ENCODE results near the gene PRG2. TPM values are rescaled to one million over a fixed set of nuclear protein-coding genes. Genes with fewer than 3 reads are reported as not detected.

The PRG2 gene
- total RNA-seq, 2 experiments from 2014 or later, result 0.33 to 0.68 TPM

GRCh38 chr11:57391111-57391510 lies 661 bp upstream of the PRG2 start:
- H3K9me3 Mint-ChIP-seq, result no peaks in the 10 kb centered on the region
- H3K36me3 Mint-ChIP-seq (ENCODE audit: low read depth), result no peaks in the 10 kb centered on the region
- peaks cover 5% of the 10 kb centered on the region for H3K4me1 Mint-ChIP-seq
- no peak overlapping the region for H3K27ac Mint-ChIP-seq
- no peaks in the 10 kb centered on the region for H3K27me3 Mint-ChIP-seq
- ChIA-PET POLR2A (no interaction called here), CTCF (no interaction called here)
- H3K4me3 Mint-ChIP-seq, result no peak overlapping the region
- DNase-seq, result no peak

- Mint-ChIP-seq H3K4me3 (no peak overlapping the region), H3K9me3 (no peaks in the 10 kb centered on the region), H3K27me3 (peaks cover 3% of the 10 kb centered on the region), H3K36me3 (ENCODE audit: low read depth) (no peaks in the 10 kb centered on the region), H3K4me1 (peaks cover 5% of the 10 kb centered on the region), H3K27ac (no peak overlapping the region)
- no peak for DNase-seq
- CTCF ChIA-PET, result no interaction called here
- POLR2A ChIA-PET, result no interaction called here
Measured at GRCh38 chr11:57387289-57388030, 3.0 kb downstream of the PRG2 start.

DNA sequence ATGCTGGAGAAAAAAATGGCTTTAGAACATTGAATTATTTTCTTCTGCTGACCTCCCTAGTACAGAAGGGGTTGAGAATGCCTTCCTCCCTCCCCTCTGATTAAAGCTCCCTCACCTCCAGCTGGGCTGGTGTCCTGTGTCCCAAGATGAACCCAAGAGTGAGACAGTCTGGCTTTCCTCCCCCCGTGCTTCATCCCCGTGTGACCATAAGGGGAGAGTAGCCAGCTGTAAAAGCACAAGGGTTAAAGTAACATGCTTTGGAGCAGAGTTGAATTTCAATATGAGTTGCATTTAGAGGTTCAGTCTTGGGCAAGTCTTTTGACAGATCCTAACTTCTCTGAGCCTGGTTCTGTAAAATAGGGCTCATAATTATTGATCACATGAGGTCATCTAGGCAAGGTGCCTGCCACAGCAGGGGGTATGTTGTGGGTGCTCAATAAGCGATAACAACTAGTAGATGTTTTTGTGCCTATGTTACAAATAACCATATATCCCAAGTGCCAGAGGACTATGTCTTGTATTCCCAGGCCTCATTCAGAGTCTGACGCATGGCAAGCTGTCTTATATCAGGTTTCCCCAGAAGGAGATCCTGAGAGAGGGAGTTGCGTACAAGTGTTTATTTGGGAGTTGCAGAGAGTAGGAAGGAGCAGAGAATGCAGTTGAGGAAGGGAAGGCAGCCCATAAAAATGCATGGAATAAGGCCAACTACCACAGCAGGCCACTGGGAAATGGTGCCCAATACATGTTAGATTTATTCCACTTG lies 4.1 kb downstream of the PRG2 start:
- no peak overlapping the region for H3K4me3 Mint-ChIP-seq
- no peak for DNase-seq
- peaks cover 3% of the 10 kb centered on the region for H3K27me3 Mint-ChIP-seq
- no peaks in the 10 kb centered on the region for H3K36me3 Mint-ChIP-seq (ENCODE audit: low read depth)
- peaks cover 4% of the 10 kb centered on the region for H3K4me1 Mint-ChIP-seq
- ChIA-PET CTCF (no interaction called here), POLR2A (no interaction called here)
- no peak overlapping the region for H3K27ac Mint-ChIP-seq
- no peaks in the 10 kb centered on the region for H3K9me3 Mint-ChIP-seq

DNA sequence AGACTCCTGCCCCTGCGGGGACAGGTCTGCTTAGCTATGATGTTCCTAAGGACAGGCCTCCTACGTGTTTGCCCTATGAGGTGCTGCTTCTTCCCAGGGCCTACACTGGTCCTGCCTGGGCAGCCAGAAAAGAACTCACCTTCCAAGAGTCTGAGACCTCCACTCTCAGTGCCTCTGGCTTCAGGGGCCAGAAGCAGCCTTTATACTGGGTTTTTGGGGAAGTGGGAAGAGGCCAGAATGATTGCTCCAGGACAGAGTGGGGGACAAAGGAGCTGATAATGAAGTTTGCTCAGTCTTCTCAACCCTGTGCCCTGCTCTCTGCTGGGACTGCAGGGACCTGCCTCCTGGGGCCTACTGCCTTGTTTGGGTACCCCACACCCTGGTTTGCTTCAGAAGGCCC lies 9.5 kb downstream of the PRG2 start, which contains the start of gene PRG3:
PRG3 (minus strand) TSS at position 176 of the 400 bp plus-strand sequence. CDS start 442 bp downstream, outside the sequence.
- DNase-seq, result no peak
- Mint-ChIP-seq H3K4me3 (no peak within 1 kb of the TSS), H3K9me3 (no peaks in the 10 kb centered on the region), H3K36me3 (ENCODE audit: low read depth) (no peaks in the 10 kb centered on the region), H3K27ac (no peak within 1 kb of the TSS), H3K4me1 (no peaks in the 10 kb centered on the region), H3K27me3 (peaks cover 5% of the 10 kb centered on the region)
- ChIA-PET POLR2A (no interaction called here), CTCF (no interaction called here)

- POLR2A ChIA-PET, result no interaction called here
- Mint-ChIP-seq H3K27ac (no peak overlapping the region), H3K27me3 (peaks cover 5% of the 10 kb centered on the region), H3K4me3 (no peak overlapping the region), H3K36me3 (ENCODE audit: low read depth) (no peaks in the 10 kb centered on the region), H3K9me3 (no peaks in the 10 kb centered on the region), H3K4me1 (no peaks in the 10 kb centered on the region)
- no peak for DNase-seq
- CTCF ChIA-PET, result no interaction called here
Measured at GRCh38 chr11:57379732-57380131, 10.7 kb downstream of the PRG2 start.

- Mint-ChIP-seq H3K4me1 (no peaks in the 10 kb centered on the region), H3K27ac (no peak overlapping the region), H3K4me3 (no peak overlapping the region), H3K27me3 (peaks cover 2% of the 10 kb centered on the region), H3K9me3 (no peaks in the 10 kb centered on the region), H3K36me3 (ENCODE audit: low read depth) (no peaks in the 10 kb centered on the region)
- ChIA-PET CTCF (interaction anchor here (1.2 kb wide), 1 partner anchor 115 kb away, joined by 4 read pairs; no protein-coding TSS in a partner anchor), POLR2A (no interaction called here)
- no peak for DNase-seq
Measured at GRCh38 chr11:57378186-57378585, 12.3 kb downstream of the PRG2 start.

- H3K4me1 Mint-ChIP-seq, result no peaks in the 10 kb centered on the region
- no peak overlapping the region for H3K4me3 Mint-ChIP-seq
- no peaks in the 10 kb centered on the region for H3K9me3 Mint-ChIP-seq
- peaks cover 2% of the 10 kb centered on the region for H3K27me3 Mint-ChIP-seq
- no peak for DNase-seq
- CTCF ChIA-PET, result interaction anchor here (0.6 kb wide), 1 partner anchor 80 kb away, joined by 3 read pairs; no protein-coding TSS in a partner anchor
- no peaks in the 10 kb centered on the region for H3K36me3 Mint-ChIP-seq (ENCODE audit: low read depth)
- POLR2A ChIA-PET, result interaction anchor here (1.1 kb wide), 1 partner anchor 14 kb away, joined by 3 read pairs; no protein-coding TSS in a partner anchor
- no peak overlapping the region for H3K27ac Mint-ChIP-seq
Measured at GRCh38 chr11:57377107-57377506, 13.3 kb downstream of the PRG2 start.

DNA sequence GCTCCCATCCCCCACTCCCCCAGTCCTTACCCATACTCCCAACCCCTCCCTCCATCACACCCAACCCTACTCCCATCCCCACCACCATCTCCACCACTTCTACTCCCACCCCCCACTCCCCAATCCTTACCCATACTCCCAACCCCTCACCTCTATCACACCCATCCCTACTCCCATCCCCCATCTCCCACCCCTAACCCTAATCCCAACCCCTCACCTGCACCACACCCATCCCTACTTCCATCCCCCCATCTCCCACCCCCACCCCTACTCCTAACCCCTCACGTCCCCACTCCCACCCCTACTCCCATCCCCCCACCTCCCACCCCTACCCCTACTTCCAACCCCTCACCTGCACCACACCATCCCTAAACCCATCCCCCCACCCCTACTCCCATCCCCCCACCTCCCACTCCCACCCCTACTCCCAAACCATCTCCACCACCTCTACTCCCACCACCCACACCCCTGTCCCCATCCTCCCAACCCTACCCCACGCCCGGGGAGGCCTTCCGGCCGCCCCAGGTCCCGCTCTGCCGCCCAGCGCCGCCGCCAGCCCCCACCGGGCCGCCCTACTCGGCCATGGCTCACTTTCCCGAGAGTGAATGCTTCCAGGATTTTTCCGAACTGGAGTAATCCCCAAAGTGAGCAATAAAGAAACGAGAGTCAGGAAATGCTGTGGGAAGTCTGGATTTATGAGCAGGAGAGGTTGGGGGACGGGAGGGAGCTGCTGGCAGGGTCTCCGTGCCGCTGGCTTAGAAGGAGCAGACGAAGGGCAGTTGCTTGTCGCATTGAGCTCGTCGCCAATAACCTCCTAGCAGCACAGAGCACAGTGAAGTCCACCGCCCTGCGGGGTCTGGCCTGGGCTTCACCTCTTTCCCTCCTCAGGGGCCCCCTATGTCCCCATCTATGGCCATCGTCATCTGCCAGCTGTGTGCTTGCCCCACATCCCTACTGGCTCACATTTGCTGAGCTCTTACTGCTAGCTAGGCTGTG lies 14.1 kb downstream of the PRG2 start:
- ChIA-PET POLR2A (interaction anchor here (1.1 kb wide), 1 partner anchor 14 kb away, joined by 3 read pairs; no protein-coding TSS in a partner anchor), CTCF (interaction anchor here (0.6 kb wide), 1 partner anchor 81 kb away, joined by 3 read pairs; no protein-coding TSS in a partner anchor)
- no peak overlapping the region for H3K4me3 Mint-ChIP-seq
- peaks cover 5% of the 10 kb centered on the region for H3K27me3 Mint-ChIP-seq
- no peaks in the 10 kb centered on the region for H3K36me3 Mint-ChIP-seq (ENCODE audit: low read depth)
- no peaks in the 10 kb centered on the region for H3K4me1 Mint-ChIP-seq
- DNase-seq, result no peak
- no peaks in the 10 kb centered on the region for H3K9me3 Mint-ChIP-seq
- H3K27ac Mint-ChIP-seq, result no peak overlapping the region

DNA sequence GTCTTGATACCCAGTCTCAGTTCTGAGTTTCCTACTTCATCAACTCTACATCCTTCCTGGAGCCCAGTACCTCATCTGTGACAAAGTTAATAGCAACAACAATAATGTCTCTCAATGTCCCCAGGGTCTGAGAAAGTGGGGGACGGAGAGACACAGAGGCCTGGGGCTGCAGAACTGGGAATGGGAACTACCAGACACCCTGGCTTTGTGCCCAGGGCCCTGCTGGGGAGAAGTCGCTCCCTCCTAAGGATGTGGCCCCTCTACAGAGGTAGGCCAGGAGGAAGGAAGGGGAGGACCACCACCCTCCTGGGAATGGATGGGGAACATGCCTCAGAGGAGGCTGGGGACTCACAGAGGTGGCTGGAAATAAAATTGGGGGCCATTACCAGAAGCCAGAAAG lies 15.0 kb downstream of the PRG2 start:
- Mint-ChIP-seq H3K36me3 (ENCODE audit: low read depth) (no peaks in the 10 kb centered on the region), H3K9me3 (no peaks in the 10 kb centered on the region), H3K4me3 (no peak overlapping the region), H3K4me1 (no peaks in the 10 kb centered on the region), H3K27me3 (peaks cover 5% of the 10 kb centered on the region), H3K27ac (no peak overlapping the region)
- DNase-seq, result no peak
- POLR2A ChIA-PET, result no interaction called here
- CTCF ChIA-PET, result no interaction called here

DNA sequence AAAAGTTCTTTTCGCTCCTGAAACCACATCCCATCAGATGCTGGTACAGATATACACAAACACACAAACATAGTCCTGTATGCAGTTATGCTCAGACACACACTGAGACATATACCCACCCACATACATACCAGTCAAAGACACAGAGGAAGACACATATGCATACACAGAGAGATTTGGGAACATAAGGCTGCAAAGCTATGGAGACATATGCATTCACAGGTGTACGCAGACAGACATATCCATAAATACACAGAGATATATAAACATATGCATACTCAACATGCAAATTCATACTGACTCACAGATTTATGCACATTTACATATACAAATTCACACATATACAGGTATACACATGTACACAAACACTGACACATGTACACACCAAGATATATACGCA lies 15.5 kb downstream of the PRG2 start:
- ChIA-PET CTCF (no interaction called here), POLR2A (no interaction called here)
- Mint-ChIP-seq H3K9me3 (no peaks in the 10 kb centered on the region), H3K36me3 (ENCODE audit: low read depth) (no peaks in the 10 kb centered on the region), H3K4me1 (no peaks in the 10 kb centered on the region), H3K4me3 (no peak overlapping the region), H3K27ac (no peak overlapping the region), H3K27me3 (peaks cover 3% of the 10 kb centered on the region)
- DNase-seq, result no peak

GRCh38 chr11:57373146-57373545 lies 17.3 kb downstream of the PRG2 start:
- H3K9me3 Mint-ChIP-seq, result no peaks in the 10 kb centered on the region
- peaks cover 3% of the 10 kb centered on the region for H3K27me3 Mint-ChIP-seq
- no peaks in the 10 kb centered on the region for H3K4me1 Mint-ChIP-seq
- DNase-seq, result no peak
- CTCF ChIA-PET, result no interaction called here
- H3K27ac Mint-ChIP-seq, result no peak overlapping the region
- H3K4me3 Mint-ChIP-seq, result no peak overlapping the region
- no peaks in the 10 kb centered on the region for H3K36me3 Mint-ChIP-seq (ENCODE audit: low read depth)
- POLR2A ChIA-PET, result no interaction called here

DNA sequence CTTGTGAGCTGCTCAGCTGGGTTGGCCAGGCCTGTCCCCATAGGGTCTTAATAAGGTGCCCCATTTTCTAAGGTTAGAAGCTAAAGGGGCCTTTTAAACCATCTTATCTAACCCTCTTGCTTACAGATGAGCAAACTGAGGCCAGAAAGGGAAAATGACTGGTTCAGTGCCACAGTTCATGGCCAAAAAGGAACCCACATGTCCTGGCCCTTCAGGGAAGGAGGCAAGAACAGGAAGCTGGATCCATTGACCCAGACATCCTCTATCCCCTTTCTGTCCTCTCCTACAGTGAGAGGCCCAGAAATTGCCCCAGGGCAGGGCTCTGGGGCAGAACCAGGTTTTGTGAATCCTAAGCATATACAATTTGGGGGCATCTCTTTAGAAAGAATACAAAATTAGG lies 19.5 kb downstream of the PRG2 start:
- H3K4me3 Mint-ChIP-seq, result no peak overlapping the region
- H3K27me3 Mint-ChIP-seq, result peaks cover 3% of the 10 kb centered on the region
- no peaks in the 10 kb centered on the region for H3K9me3 Mint-ChIP-seq
- no peaks in the 10 kb centered on the region for H3K4me1 Mint-ChIP-seq
- no peak overlapping the region for H3K27ac Mint-ChIP-seq
- no peak for DNase-seq
- H3K36me3 Mint-ChIP-seq (ENCODE audit: low read depth), result no peaks in the 10 kb centered on the region
- POLR2A ChIA-PET, result no interaction called here
- CTCF ChIA-PET, result no interaction called here

DNA sequence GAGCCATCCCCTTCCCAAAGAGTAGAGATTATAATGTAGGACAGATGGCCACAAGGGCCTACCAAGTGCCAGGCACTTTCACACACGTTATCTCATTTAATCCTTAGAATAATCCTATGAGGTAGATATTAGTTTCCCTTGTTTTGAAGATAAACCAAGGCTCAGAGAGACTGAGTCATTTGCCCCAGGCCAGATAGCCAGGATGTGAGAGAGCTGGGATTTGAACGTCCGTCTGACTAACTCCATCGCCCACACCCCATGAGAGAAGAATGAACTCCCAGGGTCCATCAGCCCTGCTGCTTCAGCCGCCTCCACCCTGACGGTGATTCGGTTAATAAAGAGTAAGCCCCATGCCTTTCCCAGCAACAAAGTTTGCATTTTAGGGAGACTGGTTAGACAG lies 20.2 kb downstream of the PRG2 start:
- H3K27me3 Mint-ChIP-seq, result peaks cover 3% of the 10 kb centered on the region

More for the DNA sequence above, 20.2 kb downstream of the PRG2 start:
- no peaks in the 10 kb centered on the region for H3K4me1 Mint-ChIP-seq
- no peak overlapping the region for H3K27ac Mint-ChIP-seq
- H3K4me3 Mint-ChIP-seq, result no peak overlapping the region
- ChIA-PET CTCF (no interaction called here), POLR2A (no interaction called here)
- no peak for DNase-seq
- H3K9me3 Mint-ChIP-seq, result no peaks in the 10 kb centered on the region
- H3K36me3 Mint-ChIP-seq (ENCODE audit: low read depth), result no peaks in the 10 kb centered on the region
